Coronary artery (tissue), 2 donors: ENCODE measurements around the gene INPP5D.
"Not testable (repeated sequence)": the region's sequence is repeated elsewhere in the genome, so short reads cannot be mapped to it uniquely, and the experiment has no call there.

Experiments
- DNase-seq: peaks from one replicate; pipeline ENCODE4 v3.0.0-alpha.2; 2017; ENCODE audit warnings: low spot score
- H3K27ac ChIP-seq, 2 donors: fragments of 200-600 bp; sonication (generic); one replicate each; pipeline ENCODE4 v1.5.1; 2016 to 2019
- H3K4me3 ChIP-seq: fragments of 200-600 bp; sonication (generic); 2 replicates; pipeline ENCODE4 v1.5.1; 2016; ENCODE audit warnings: mild to moderate bottlenecking, moderate library complexity
- TF ChIP-seq, protein P1 (sequence below): fragments of 200-600 bp; sonication (generic); IDR thresholded peaks from one replicate; pipeline ENCODE4 v1.5.1; 2019; ENCODE audit warnings: antibody characterized with exemption

Gene INPP5D

GRCh38 chr2:233047206-233047605 lies 12.9 kb upstream of the INPP5D start:
- H3K4me3 ChIP-seq, result no peak overlapping the region
- DNase-seq, result peak; percentile 55
- TF ChIP-seq, protein P1, sequence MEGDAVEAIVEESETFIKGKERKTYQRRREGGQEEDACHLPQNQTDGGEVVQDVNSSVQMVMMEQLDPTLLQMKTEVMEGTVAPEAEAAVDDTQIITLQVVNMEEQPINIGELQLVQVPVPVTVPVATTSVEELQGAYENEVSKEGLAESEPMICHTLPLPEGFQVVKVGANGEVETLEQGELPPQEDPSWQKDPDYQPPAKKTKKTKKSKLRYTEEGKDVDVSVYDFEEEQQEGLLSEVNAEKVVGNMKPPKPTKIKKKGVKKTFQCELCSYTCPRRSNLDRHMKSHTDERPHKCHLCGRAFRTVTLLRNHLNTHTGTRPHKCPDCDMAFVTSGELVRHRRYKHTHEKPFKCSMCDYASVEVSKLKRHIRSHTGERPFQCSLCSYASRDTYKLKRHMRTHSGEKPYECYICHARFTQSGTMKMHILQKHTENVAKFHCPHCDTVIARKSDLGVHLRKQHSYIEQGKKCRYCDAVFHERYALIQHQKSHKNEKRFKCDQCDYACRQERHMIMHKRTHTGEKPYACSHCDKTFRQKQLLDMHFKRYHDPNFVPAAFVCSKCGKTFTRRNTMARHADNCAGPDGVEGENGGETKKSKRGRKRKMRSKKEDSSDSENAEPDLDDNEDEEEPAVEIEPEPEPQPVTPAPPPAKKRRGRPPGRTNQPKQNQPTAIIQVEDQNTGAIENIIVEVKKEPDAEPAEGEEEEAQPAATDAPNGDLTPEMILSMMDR, result no peak
- no peak overlapping the region for H3K27ac ChIP-seq

GRCh38 chr2:233047667-233048066 lies 12.5 kb upstream of the INPP5D start:
- H3K27ac ChIP-seq, result no peak overlapping the region
- H3K4me3 ChIP-seq, result no peak overlapping the region
- DNase-seq, result peak; percentile 52
- TF ChIP-seq, protein P1, result no peak

DNA sequence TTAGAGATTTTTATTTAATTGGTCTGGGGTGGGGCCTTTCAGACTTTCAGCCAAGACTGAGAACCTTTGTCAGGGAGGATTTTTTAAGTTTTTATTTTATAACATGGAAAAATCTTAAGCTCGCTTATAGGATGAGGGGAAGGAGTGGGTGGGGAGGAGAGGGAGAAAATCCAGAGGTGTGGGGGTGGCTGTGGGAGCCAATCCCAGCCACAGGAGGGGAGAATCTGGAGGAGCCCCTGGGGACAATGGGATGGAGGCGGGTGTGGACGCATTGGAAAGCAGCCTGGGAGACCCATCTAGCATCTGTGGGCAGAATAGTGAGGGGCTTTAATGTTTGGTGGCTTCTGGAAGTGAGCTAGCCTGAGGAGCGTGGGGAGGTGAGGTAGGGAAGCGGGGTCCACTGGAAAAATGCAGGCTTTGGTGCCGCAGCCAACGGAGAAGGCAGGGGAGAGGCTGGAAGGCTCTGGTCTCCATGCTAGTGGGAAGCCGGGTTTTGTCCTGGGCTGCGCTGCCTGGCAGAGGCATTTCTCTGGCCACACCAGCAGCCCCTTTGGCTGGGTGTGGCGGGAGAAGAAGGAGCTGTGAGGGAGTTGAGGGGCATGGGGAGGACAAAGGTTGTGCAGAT lies 11.5 kb upstream of the INPP5D start:
- Histone ChIP-seq H3K4me3 (no peak overlapping the region), H3K27ac (no peak overlapping the region)
- DNase-seq, result peak; percentile 47
- TF ChIP-seq, protein P1, result no peak

DNA sequence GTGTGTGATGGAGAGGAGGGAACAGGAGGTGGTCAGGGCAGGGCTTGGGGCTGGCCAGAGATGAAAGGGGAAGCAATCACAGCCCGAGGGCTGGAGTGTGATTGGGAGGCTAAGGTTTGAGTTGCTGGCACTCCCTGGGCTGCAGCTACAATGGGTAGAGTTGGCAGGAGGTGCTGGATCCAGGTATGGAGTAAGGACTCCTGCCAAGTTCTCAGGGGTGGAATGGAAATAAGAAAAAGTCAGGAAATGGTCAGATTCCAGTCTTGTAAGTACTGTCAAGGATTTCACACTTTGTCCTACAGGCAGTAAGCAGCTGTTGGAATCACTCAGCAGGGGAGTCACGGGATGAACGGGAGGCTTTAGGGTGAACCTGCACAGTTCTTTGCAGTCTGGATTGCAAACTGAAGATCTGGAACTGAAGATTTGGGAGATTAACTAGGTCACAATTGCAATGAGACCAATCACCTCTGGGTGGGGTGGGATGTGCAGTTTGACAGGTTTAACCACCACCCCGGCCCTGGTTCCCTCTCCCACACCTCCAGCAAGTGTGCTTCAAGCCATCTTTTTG lies 10.9 kb upstream of the INPP5D start:
- peak; percentile 28 for DNase-seq
- H3K27ac ChIP-seq, result no peak overlapping the region
- no peak overlapping the region for H3K4me3 ChIP-seq

DNA sequence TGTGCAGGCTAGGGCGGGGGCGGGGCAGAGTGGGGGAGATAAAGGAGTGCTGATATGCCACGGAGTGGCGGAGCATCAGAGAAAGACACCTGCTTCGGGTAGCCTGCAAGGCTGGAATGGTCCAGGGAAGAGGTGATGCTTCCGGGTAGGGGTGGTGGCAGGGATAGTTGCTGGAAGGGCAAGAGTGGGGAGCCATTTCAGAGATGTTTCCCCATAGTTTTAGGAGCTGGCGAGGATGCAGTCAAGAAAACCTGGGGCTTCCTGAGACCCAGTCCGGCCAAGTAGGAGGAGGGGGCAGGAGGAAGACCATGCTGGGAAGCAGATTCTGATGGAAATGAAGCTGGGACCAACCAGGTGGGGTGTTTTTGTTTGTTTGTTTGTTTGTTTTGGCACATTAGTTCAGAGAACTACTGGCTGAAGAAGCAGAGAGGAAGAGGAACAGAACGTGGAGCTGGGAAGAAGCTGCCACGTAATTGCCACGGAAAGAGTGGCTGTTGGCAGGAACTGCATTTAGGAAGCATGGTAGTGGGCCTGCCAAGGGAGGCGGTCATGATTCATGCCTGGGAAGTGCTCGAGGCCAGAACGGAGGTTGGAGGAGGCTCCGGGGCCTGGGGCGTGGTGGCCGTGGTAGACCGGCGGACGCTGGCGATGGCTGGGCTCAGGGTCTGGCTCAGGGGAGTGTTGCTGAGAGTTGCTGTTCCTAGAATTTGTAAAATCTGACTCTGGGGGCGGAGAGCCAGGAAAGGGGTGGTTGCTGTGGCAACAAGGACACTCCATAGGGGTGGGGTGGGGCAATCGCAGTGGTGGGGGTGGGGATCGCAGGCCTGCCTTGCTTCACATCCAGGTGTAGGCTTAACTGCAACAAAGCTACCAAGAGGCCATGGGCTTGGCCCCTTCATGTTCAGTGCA lies 8.6 kb upstream of the INPP5D start:
- peak; percentile 57 for DNase-seq
- Histone ChIP-seq H3K27ac (peak overlapping the region in 1 of 2 donors; percentile 30), H3K4me3 (no peak overlapping the region)
- TF ChIP-seq, protein P1, result no peak

More for the DNA sequence above, 10.9 kb upstream of the INPP5D start:
- TF ChIP-seq, protein P1, result no peak

GRCh38 chr2:233052517-233052916 lies 7.6 kb upstream of the INPP5D start:
- DNase-seq, H3K4me3 ChIP-seq, H3K27ac ChIP-seq: not testable (repeated sequence)

GRCh38 chr2:233053928-233054784 lies 6.0 kb upstream of the INPP5D start:
- peak; percentile 70 for DNase-seq
- Histone ChIP-seq H3K4me3 (peak overlapping the region; percentile 12), H3K27ac (no peak overlapping the region)
- TF ChIP-seq, protein P1, result peak; percentile 86
